DMS53 (cell line): Measurements from ENCODE around the gene TDRD12.
A peak's percentile ranks its signal among the peaks of the same experiment; 100 is the strongest.
"Not testable (repeated sequence)": the region's sequence is repeated elsewhere in the genome, so short reads cannot be mapped to it uniquely, and the experiment has no call there.

ENCODE experiments used
- DNase-seq: peaks from one replicate; lab custom pipeline; 2025; lab: John Stamatoyannopoulos, UW

TDRD12 gene

GRCh38 chr19:32692727-32693061, 26.9 kb upstream of the TDRD12 start:
- peak; percentile 39 for DNase-seq

DNA sequence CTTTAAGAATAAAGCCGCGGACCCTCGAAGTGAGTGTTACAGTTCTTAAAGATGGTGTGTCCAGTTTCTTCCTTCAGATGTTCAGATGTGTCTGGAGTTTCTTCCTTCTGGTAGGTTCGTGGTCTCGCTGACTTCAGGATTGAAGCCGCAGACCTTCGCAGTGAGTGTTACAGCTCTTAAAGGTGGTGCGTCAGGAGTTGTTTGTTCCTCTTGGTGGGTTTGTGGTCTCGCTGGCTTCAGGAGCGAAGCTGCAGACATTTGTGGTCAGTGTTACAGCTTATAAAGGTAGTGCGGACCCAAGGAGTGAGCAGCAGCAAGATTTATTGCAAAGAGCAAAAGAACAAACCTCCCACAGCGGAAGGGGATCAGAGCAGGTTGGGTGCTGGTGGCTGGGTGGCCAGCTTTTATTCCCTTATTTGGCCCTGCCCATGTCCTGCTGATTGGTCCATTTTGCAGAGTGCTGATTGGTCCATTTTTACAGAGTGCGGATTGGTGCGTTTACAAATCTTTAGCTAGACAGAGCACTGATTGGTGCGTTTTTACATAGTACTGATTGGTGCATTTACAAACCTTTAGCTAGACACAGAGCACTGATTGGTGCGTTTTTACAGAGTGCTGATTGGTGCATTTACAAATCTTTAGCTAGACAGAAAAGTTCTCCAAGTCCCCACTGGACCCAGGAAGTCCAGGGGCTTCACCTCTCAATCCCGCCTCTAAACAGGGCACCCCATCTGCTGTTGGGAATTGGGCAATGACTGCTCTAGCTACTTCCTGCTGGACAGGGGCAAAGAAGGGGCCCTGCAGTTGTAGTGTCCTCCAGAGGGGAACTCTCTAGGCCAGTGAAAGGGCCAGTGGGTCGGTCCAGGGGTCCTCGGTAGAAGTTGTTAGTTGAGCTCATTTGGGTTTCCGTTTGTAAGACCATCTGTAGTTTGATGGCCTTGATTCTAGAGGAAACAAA, 26.1 kb upstream of the TDRD12 start:
- DNase-seq, result peak; percentile 43

DNA sequence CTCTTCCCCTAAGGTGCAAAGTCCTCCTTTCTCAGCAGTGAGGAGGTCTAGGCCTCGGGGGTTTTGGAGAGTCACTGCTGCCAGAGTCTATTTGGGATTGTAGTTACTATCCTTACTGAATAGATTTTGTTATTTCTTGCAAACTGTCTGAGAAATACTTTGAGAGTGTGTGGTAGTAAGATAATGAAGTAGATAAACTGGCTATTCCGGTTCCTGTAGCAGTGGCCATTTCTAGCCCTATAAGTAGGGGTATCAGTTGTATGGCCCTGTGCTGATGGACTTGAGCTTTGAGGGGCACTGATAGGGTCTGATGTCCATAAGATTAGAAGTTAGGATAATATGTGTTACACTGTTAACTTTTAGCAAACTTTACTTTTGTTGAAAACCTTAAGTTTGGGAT, 25.3 kb upstream of the TDRD12 start:
- DNase-seq, result peak; percentile 41

GRCh38 chr19:32694851-32695250, 24.7 kb upstream of the TDRD12 start:
- DNase-seq, result not testable (repeated sequence)

- DNase-seq, result not testable (repeated sequence)
Measured at GRCh38 chr19:32695506-32695905, 24.1 kb upstream of the TDRD12 start.

GRCh38 chr19:32696771-32697170, 22.8 kb upstream of the TDRD12 start:
- DNase-seq, result not testable (repeated sequence)

DNA sequence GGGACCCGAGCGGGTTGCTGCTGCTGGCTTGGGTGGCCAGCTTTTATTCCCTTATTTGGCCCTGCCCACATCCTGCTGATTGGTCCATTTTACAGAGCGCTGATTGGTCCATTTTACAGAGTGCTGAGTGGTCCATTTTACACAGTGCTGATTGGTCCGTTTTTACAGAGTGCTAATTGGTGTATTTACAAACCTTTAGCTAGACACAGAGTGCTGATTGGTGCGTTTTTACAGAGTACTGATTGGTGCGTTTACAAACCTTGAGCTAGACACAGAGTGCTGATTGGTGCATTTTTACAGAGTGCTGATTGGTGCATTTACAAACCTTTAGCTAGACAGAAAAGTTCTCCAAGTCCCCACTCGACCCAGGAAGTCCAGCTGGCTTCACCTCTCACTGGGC, 19.4 kb upstream of the TDRD12 start:
- DNase-seq, result not testable (repeated sequence)

- no peak for DNase-seq
Measured at GRCh38 chr19:32702010-32702409, 17.6 kb upstream of the TDRD12 start.

DNA sequence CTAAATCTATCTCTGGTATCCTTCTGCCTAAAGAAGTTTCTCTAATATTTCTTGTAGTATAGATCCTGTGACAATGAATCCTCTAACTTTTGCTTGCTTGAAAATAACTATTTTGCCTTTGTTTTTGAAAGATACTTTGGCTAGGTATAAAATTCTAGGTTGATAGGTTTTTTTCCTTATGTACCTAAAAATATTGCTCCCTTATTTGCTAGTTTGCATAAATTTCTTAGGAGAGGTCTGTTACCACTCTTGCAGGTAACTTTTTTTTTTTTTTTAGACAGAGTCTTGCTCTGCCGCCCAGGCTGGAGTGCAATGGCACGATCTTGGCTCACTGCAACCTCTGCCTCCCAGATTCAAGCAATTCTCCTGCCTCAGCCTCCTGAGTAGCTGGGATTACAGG, 15.6 kb upstream of the TDRD12 start:
- not testable (repeated sequence) for DNase-seq

DNA sequence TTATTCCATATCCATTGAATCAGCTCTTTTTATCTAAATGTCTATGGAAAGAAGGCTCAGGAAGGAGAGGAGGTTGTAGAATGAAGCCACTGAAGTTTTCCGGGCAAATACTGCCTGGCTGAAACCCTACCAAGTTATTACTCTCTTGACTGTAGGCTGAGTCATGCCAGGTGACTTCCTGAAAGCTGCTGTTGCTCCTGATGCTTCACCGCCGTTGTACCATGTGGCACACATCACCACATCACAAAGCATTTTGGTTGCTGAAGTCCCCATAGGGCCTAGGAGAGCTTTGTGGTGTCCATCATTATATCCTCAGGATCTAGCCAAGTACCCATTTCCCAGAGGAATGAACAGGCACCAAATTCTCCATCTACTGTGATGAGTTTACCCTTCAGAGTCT, 11.1 kb upstream of the TDRD12 start:
- peak; percentile 53 for DNase-seq

- no peak for DNase-seq
Measured at GRCh38 chr19:32709032-32709431, 10.5 kb upstream of the TDRD12 start.

DNA sequence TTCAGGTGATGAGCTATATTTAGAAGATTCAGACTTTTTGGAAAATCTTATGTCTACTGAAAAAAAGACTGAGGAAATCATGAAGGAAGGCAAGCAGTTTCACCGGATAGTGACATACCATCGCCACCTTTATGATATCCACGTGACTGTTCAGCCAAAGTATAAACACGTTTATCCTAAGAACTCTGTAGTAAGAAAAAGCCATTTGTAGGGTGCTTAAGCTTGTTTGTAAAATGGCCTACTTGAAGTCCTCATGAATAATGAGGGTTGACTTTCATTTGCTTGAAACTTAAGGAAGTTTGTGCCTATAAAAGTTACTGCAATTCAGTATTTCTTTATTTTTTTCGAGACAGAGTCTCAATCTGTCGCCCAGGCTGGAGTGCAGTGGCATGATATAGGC, 7.8 kb upstream of the TDRD12 start:
- no peak for DNase-seq

DNA sequence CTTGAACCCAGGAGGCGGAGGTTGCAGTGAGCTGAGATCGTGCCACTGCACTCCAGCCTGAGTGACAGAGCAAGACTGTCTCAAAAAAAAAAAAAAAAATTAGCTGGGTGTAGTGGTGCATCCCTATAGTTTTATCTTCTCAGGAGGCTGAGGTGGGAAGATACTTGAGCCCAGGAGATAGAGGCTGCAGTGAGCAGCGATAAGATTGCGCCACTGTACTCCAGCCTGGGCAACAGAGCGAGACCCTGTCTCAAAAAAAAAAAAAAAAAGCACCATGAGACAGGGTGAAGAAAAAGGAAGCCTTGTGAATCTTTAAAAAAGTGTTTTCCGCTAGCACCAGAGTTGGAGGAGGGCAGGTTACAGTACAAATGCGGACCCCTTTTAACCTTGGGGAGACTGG, 3.4 kb upstream of the TDRD12 start:
- not testable (repeated sequence) for DNase-seq

GRCh38 chr19:32717496-32717895, 2.1 kb upstream of the TDRD12 start:
- no peak for DNase-seq

DNA sequence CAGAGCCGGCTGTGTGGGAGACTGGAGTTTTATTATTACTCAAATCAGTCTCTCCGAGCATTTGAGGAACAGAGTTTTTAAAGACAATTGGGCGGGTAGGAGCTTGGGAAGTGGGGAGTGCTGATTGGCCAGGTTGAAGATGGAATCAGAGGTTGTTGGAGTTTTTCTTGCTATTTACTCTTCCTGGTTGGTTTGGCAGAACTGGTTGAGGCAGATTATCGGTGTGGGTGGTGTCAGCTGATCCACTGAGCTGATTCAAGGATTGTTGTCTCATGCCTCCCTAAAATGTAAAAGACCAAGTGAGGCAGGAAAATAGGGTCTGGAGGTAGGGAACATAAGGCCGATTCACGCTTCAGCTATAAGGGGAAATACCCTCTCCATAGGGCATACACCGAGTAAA, 1.3 kb upstream of the TDRD12 start:
- DNase-seq, result no peak

DNA sequence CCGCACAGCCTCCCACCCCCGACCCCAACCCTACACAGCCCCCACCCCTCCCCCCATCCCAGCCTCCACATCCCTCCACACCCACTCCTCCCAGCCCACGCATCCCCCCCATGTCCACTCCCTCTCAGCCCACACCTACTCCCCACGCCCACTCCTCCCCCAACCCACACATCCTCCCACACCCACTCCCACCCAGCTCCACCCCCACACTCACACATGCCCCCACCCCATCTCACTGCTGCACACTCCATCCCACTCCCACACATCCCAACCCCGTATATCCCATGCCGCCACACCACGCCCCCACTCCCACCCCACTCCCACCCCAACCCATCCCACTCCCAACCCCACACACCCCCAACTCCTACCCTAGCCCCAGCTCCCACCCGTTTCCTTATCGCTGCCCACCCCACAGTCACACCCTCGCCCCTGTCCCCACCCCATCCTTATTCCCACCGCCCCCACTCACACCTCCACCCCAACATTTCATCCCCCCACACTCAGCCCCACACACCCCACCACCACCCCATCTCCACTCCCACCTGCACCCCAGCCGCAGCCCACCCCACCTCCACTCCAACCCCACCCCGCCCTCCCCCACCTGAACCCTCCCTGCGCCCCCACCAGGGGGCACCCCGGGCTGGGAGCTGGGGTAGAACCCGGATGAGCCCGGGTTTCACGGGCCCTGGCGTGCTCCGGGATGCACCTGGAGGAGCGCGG, 809 bp downstream of the TDRD12 start:
- no peak for DNase-seq

DNA sequence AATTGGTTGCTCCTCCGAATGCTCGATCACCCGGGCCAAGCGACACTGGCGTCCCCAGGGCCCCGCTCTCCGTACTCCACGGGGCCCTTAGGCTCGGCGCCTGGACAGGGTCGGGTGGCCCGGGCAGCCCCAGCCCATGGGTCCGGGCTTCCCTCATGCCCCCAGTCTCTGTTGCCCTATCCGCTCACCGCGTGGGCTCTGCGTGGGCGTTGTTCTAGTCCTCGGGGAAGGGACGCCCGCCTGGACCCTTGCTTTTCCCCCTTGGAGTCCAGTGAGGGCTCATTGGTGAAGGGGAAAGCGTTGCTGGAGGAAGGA, 1.3 kb downstream of the TDRD12 start:
- DNase-seq, result no peak

DNA sequence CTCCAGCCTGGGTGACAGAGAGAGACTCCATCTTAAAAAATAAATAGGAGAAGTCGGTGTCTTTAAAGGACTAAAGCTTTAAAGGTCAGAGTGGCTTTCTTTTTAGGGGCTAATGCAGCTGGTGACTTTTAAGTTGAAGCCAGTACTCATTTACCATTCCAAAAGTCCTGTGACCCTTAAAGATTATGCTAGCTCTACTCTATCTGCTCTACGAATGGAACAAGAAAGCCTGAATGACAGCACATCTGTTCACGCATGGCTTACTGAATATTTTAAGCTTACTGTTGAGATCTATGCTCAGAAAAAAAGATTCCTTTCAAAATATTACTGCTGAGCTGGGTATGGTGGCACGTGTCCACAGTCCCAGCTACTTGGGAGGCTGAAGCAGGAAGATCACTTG, 16.4 kb downstream of the TDRD12 start:
- no peak for DNase-seq

DNA sequence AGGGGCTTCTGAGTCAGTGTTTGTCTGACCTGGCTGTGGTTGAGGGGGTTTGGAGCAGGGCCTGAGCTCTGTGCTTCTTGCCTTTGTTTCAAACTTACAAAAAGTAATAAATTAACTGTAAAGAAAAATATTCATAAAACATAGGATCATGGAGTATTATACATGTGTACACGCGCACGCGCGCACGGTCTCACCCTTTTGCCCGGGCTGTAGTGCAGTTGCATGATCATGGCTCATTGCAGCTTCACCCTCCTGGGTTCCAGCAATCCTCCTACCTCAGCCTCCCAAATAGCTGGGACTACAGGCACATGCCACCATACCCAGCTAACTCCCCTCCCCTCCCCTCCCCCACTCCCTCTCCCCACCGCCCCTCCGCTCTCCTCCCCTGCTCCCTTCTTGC, 23.5 kb downstream of the TDRD12 start:
- DNase-seq, result no peak

DNA sequence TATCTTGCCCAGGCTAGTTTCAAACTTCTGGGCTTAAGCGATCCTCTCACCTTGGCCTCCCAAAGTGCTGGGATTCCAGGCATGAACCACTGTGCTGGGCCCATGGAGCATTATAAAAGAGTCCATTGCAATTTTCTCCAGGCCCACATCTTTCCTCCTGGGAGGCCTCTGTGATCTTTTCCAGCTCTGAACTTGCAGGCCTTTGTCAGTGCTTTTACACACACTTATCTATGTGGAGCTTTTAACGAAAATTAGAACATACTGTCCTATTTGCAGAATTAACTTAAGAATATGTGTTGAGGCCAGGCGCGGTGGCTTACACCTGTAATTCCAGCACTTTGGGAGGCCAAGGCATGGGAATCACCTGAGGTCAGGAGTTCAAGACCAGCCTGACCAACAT, 23.9 kb downstream of the TDRD12 start:
- DNase-seq, result no peak

- no peak for DNase-seq
Measured at GRCh38 chr19:32744555-32745325, 25.2 kb downstream of the TDRD12 start.

GRCh38 chr19:32745594-32746251, 26.2 kb downstream of the TDRD12 start:
- peak; percentile 48 for DNase-seq
